K562 (cell line): ENCODE data around the gene MICALL2. TPM values are rescaled to one million over a fixed set of nuclear protein-coding genes. Genes with fewer than 3 reads are reported as not detected.
A peak's percentile ranks its signal among the peaks of the same experiment; 100 is the strongest.

Source experiments
- CXXC5 ChIP-seq: fragments of 250-450 bp; sonication (Bioruptor Pico); IDR thresholded peaks from 2 replicates; pipeline ENCODE4 v1.8.0; 2022; ENCODE audit warnings: inconsistent platforms, mild to moderate bottlenecking, moderate library complexity
- EWSR1 ChIP-seq: fragments of 450-650 bp; IDR thresholded peaks from 2 replicates; pipeline ENCODE4 v1.6.1; 2018; ENCODE audit warnings: borderline replicate concordance, mild to moderate bottlenecking, low read depth, moderate library complexity; ENCODE audit not compliant: partially characterized antibody
- GATAD2A ChIP-seq: fragments of 450-650 bp; IDR thresholded peaks from 2 replicates; pipeline ENCODE4 v1.6.1; 2017
- GATAD2B ChIP-seq: fragments of 450-650 bp; IDR thresholded peaks from 2 replicates; pipeline ENCODE4 v1.6.1; 2017; ENCODE audit warnings: mild to moderate bottlenecking, borderline replicate concordance
- KLF1 ChIP-seq: fragments of 450-650 bp; IDR thresholded peaks from 2 replicates; pipeline ENCODE4 v1.6.1; 2016; ENCODE audit warnings: missing genetic modification characterization, missing compliant biosample characterization
- NRF1 ChIP-seq, 2 experiments: fragments of 450-650 bp; IDR thresholded peaks in 1 of 2; conservative IDR thresholded peaks in 1 of 2; 2 replicates each; pipeline ENCODE4 v1.6.1; 2014; ENCODE audit warnings: mild to moderate bottlenecking in 2 of 2
- POLR2B ChIP-seq: fragments of 450-650 bp; IDR thresholded peaks from 2 replicates; pipeline ENCODE4 v1.6.1; 2018; ENCODE audit warnings: low read depth; ENCODE audit not compliant: partially characterized antibody
- SIN3A ChIP-seq, 2 experiments: fragments of 150-350 bp in 1 of 2; IDR thresholded peaks; 2 replicates each; pipeline ENCODE4 v1.6.1; 2011 to 2016; ENCODE audit warnings: borderline replicate concordance in 2 of 2, low read depth in 2 of 2, low read length in 2 of 2, mild to moderate bottlenecking in 2 of 2, moderate library complexity in 2 of 2; ENCODE audit not compliant: control insufficient read depth in 1 of 2
- SUPT5H ChIP-seq: fragments of 450-650 bp; IDR thresholded peaks from 2 replicates; pipeline ENCODE4 v1.6.1; 2016
- TAF1 ChIP-seq: IDR thresholded peaks from 2 replicates; pipeline ENCODE4 v1.6.1; 2011; ENCODE audit warnings: mild to moderate bottlenecking, low read length, moderate library complexity; ENCODE audit not compliant: insufficient read depth, control insufficient read depth, severe bottlenecking; ENCODE audit errors: extremely low read depth
- ZNF324 ChIP-seq: fragments of 250-450 bp; sonication (Bioruptor Pico); IDR thresholded peaks from 2 replicates; pipeline ENCODE4 v1.4.0; 2020; ENCODE audit warnings: mild to moderate bottlenecking
- ZNF395 ChIP-seq: fragments of 200-800 bp; sonication (Bioruptor generic); IDR thresholded peaks from 2 replicates; pipeline ENCODE4 v1.6.1; 2017; ENCODE audit warnings: missing genetic modification characterization, missing compliant biosample characterization
- ZNF644 ChIP-seq: fragments of 200-800 bp; sonication (Bioruptor generic); IDR thresholded peaks from 2 replicates; pipeline ENCODE4 v1.6.1; 2016; ENCODE audit warnings: low read depth, missing genetic modification characterization, missing compliant biosample characterization
- polyA plus RNA-seq, 8 experiments: library from polyadenylated mRNA; depleted of rRNA in 4 of 8; stranded (reverse) in 5 of 8; unstranded in 3 of 8; fragments of >200 nt; fragmentation: Nextera tagmentation in 2 of 8; fragmentation: Illumina TruSeq in 1 of 8; extraction: Ambion mirVana in 2 of 8; extraction: Trizol in 1 of 8; gene quantifications; 2 replicates each; pipeline versions ENCODE4 v1.2.1 to v1.2.3, GENCODE V29; 2011 to 2014; ENCODE audit warnings: inconsistent platforms in 1 of 8, missing spikeins in 1 of 8
- total RNA-seq, 7 experiments: library from RNA; depleted of rRNA in 6 of 7; stranded (reverse); fragments of >200 nt in 6 of 7; fragmentation: Illumina TruSeq in 2 of 7; extraction: Trizol in 2 of 7; gene quantifications; 2 replicates each; pipeline versions ENCODE4 v1.2.1 to v1.2.3, GENCODE V29; 2011 to 2021; ENCODE audit warnings: low replicate concordance in 1 of 7
- TF ChIP-seq, protein P1 (sequence below): fragments of 450-650 bp; IDR thresholded peaks from 2 replicates; pipeline ENCODE4 v1.7.1; 2018; ENCODE audit warnings: mild to moderate bottlenecking, low read depth; ENCODE audit not compliant: partially characterized antibody
- TF ChIP-seq, protein P2 (sequence below): fragments of 450-650 bp; IDR thresholded peaks from 2 replicates; pipeline ENCODE4 v1.6.1; 2017; ENCODE audit warnings: antibody characterized with exemption

Gene MICALL2
- total and polyA plus RNA-seq, 9 of the 15 experiments (the other 6 are each of a cell fraction or from before 2014, with no cell fraction given) = 1.8 to 103 (median 17.0) TPM

DNA sequence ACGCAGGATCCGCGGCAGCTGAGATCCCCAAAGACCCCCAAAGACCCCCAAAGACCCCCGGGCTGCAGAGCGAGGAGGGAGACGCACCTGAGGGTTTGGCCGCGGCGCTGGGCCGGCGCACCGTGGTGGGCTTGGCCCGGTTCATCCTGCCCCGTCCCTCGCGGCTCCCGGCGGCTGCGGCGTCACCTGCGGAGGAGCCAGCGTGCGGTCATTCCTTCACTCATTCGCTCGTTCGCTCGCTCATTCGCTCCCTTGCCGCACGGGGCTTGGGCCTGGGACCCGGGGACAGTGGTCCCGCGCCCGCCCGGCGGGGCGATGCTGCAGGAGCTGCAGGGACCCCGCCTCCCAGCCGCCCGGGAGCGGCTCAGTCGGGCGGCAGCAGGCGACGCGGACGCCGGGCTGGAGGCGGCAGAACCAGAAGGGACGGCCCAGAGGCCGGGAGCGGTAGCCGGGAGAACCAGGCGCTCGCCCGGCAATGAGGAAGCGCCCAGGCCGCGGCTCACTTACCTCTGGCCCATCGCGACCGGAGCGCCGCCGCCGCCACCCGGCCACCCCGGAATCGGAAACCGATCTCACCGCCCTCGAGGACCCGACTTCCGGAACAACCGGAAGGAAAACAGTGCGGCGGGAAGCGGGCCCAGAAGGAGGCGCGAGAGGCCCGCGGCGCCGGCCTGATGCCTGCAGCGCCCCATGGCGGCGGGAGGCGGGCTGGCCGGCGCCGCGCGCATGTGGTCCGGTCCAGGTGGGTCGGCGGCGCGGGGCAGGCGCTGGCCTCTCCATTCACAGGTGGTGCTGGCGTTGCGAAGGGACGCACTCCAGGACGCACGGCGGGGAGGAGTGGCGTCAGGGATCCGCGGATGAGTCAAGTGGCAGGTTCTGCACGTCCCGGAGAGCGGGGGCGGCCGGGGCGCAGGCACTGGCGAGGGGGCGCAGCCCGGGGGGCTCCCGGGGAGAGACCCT lies 44.8 kb upstream of the MICALL2 start, which contains the start of gene INTS1 (continued):
- TF ChIP-seq GATAD2A (no peak), NRF1 (conservative IDR thresholded peaks at IDR 0.05 in 1 of 2, IDR thresholded peaks at IDR 0.05 in 1 of 2) (peak; percentile 81), KLF1 (tag) (peak; percentile 59; the same call in 1 of the 2 replicates), GATAD2B (peak; percentile 89; the same call in 1 of the 2 replicates), SUPT5H (peak; percentile 70), ZNF395 (no peak), ZNF644 (tag) (no peak), POLR2B (peak; percentile 63), TAF1 (peak; percentile 95), SIN3A (IDR thresholded peaks at IDR 0.05; ENCODE audit: borderline replicate concordance in 2 of 2, control insufficient read depth in 1 of 2, low read depth in 2 of 2, low read length in 2 of 2) (peak; percentile 60 to 66; a peak in 2 of 4 replicates), EWSR1 (no peak), CXXC5 (CRISPR knock-in tag) (peak; percentile 95), ZNF324 (CRISPR knock-in tag) (no peak)
- TF ChIP-seq, protein P1, sequence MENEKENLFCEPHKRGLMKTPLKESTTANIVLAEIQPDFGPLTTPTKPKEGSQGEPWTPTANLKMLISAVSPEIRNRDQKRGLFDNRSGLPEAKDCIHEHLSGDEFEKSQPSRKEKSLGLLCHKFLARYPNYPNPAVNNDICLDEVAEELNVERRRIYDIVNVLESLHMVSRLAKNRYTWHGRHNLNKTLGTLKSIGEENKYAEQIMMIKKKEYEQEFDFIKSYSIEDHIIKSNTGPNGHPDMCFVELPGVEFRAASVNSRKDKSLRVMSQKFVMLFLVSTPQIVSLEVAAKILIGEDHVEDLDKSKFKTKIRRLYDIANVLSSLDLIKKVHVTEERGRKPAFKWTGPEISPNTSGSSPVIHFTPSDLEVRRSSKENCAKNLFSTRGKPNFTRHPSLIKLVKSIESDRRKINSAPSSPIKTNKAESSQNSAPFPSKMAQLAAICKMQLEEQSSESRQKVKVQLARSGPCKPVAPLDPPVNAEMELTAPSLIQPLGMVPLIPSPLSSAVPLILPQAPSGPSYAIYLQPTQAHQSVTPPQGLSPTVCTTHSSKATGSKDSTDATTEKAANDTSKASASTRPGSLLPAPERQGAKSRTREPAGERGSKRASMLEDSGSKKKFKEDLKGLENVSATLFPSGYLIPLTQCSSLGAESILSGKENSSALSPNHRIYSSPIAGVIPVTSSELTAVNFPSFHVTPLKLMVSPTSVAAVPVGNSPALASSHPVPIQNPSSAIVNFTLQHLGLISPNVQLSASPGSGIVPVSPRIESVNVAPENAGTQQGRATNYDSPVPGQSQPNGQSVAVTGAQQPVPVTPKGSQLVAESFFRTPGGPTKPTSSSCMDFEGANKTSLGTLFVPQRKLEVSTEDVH = peak; percentile 91
- TF ChIP-seq, protein P2, sequence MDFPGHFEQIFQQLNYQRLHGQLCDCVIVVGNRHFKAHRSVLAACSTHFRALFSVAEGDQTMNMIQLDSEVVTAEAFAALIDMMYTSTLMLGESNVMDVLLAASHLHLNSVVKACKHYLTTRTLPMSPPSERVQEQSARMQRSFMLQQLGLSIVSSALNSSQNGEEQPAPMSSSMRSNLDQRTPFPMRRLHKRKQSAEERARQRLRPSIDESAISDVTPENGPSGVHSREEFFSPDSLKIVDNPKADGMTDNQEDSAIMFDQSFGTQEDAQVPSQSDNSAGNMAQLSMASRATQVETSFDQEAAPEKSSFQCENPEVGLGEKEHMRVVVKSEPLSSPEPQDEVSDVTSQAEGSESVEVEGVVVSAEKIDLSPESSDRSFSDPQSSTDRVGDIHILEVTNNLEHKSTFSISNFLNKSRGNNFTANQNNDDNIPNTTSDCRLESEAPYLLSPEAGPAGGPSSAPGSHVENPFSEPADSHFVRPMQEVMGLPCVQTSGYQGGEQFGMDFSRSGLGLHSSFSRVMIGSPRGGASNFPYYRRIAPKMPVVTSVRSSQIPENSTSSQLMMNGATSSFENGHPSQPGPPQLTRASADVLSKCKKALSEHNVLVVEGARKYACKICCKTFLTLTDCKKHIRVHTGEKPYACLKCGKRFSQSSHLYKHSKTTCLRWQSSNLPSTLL = no peak
